Heart left ventricle (tissue), 16 donors: Measurements from ENCODE around the gene AACS. TPM values are rescaled to one million over a fixed set of nuclear protein-coding genes. Genes with fewer than 3 reads are reported as not detected.

Source experiments
- ATAC-seq, 4 donors: fragments of 200-7000 bp; cut with Tn5 transposase; one replicate each; pipeline ENCODE4 v1.9.1; 2020 to 2022; ENCODE audit warnings: moderate library complexity in 4 of 4, mild to moderate bottlenecking in 3 of 4, moderate number of reproducible peaks in 1 of 4
- DNase-seq, 5 donors: peaks; one replicate each; pipeline ENCODE4 v3.0.0-alpha.2; 2020
- H3K27ac ChIP-seq, 12 donors: fragments of 200-600 bp; sonication (generic) in 4 of 12; one replicate each; pipeline versions ENCODE4 v1.5.0 to v1.8.0; 2016 to 2022; ENCODE audit warnings: mild to moderate bottlenecking in 2 of 12
- H3K27me3 ChIP-seq, 9 donors: fragments of 200-600 bp; sonication (generic) in 2 of 9; one replicate each; pipeline versions ENCODE4 v1.5.1 to v1.8.0; 2016 to 2022; ENCODE audit warnings: mild to moderate bottlenecking in 3 of 9
- H3K36me3 ChIP-seq, 9 donors: fragments of 200-600 bp; sonication (generic) in 2 of 9; one replicate each; pipeline versions ENCODE4 v1.5.0 to v1.8.0; 2018 to 2022; ENCODE audit warnings: mild to moderate bottlenecking in 2 of 9
- H3K4me1 ChIP-seq, 12 donors: fragments of 200-600 bp; sonication (generic) in 4 of 12; one replicate each; pipeline versions ENCODE4 v1.5.0 to v1.8.0; 2016 to 2022; ENCODE audit warnings: mild to moderate bottlenecking in 3 of 12
- H3K4me3 ChIP-seq, 12 donors: fragments of 200-600 bp; sonication (generic) in 4 of 12; one replicate each; pipeline versions ENCODE4 v1.5.0 to v1.8.0; 2017 to 2022; ENCODE audit warnings: mild to moderate bottlenecking in 9 of 12, moderate library complexity in 4 of 12
- H3K9me3 ChIP-seq, 12 donors: fragments of 200-600 bp; sonication (generic) in 4 of 12; one replicate each; pipeline versions ENCODE4 v1.5.0 to v1.8.0; 2016 to 2022; ENCODE audit warnings: mild to moderate bottlenecking in 1 of 12
- CTCF ChIP-seq, 12 donors: fragments of 200-600 bp; sonication (generic) in 4 of 12; IDR thresholded peaks; one replicate each; pipeline versions ENCODE4 v1.5.0 to v1.8.0; 2018 to 2022; ENCODE audit warnings: antibody characterized with exemption in 12 of 12, mild to moderate bottlenecking in 5 of 12
- POLR2A ChIP-seq, 2 donors: fragments of 450-650 bp; IDR thresholded peaks; one replicate each; pipeline ENCODE4 v1.6.1; 2017; ENCODE audit warnings: antibody characterized with exemption in 2 of 2, mild to moderate bottlenecking in 2 of 2, moderate library complexity in 2 of 2
- WGBS, 4 donors: extraction: QIAGEN DNeasy Blood & Tissue Kit in 2 of 4; methylation state at CpG; one replicate each; pipeline versions ENCODE4 v1.1.5 to v1.1.7; 2013 to 2018; 5-methylcytosine and 5-hydroxymethylcytosine counted together
- intact Hi-C, 10 donors: fragments of 100-400 bp; cut with DNase I; formaldehyde crosslinking; loops; one replicate each; pipeline versions ENCODE4 v1.11.1 to v1.14.2; 2022
- polyA plus RNA-seq, 2 donors: library from polyadenylated mRNA; stranded (reverse); fragments of 200-250 nt; gene quantifications; one replicate each; pipeline ENCODE4 v1.2.3, GENCODE V29; 2013
- total RNA-seq, 9 donors: library from RNA; depleted of rRNA in 2 of 9; stranded (reverse); fragments of >200 nt in 2 of 9; fragmentation: NEBNext Ultra II Directional in 3 of 9; extraction: Animal tissue kit (Norgen Biotek cat#: 25700) in 3 of 9; gene quantifications; one replicate each; pipeline versions ENCODE4 v1.1.0 to v1.2.4, GENCODE V29; 2016 to 2023
- donor health status: ischemic (EF 13 %, LVEDD 7.1; RV severe dilation, severe dysfunction).
- donor health status: healthy with polysubstance abuse.
- donor health status: DM: no; HTN: yes; CAD: no.
- donor health status: DM: no; HTN: no; CAD: no.
- donor health status: ischemic (EF 25% LVEDD 6.9; RV normal size, moderate dysfunction).
- donor health status: ischemic (EF 25% LVEDD 5.7; RV mildly dilated, moderate dysfunction).
- donor health status: healthy.
- donor health status: DM: yes; HTN: yes; CAD: no.
- donor health status: ischemic (EF 35%, LVEDD 5.7; RV mildly dilated, moderate dysfunction).
- donor health status: nonischemic (EF 11% LVEDD 7.7; RV severe dilation, severe dysfunction).
- donor health status: DM: yes; HTN: yes; CAD: no.
- donor health status: PGD.
- donor health status: ischemic (EF 29% LVEDD 5.4; RV normal size, mild dysfunction).
- donor health status: nonischemic (EF 23%, LVEDD 6.1; RV moderate dilation, normal function).

AACS gene
- total and polyA plus RNA-seq, 11 donors: 7.4 to 19.3 (median 12.4) TPM

- H3K36me3 ChIP-seq: no peaks in the 10 kb centered on the region
- no peaks in the 10 kb centered on the region for H3K4me1 ChIP-seq
- intact Hi-C loops: no loop called here
- WGBS, 4 donors: 91 to 97% (median 92%) methylated on average over 8 of the region's 8 CpGs
- DNase-seq: no peak
- no peak overlapping the region for H3K4me3 ChIP-seq
- no peak overlapping the region for H3K27ac ChIP-seq
- no peak for ATAC-seq
- H3K27me3 ChIP-seq: no peaks in the 10 kb centered on the region
- H3K9me3 ChIP-seq: peaks cover 0 to 6% (median 0%) of the 10 kb centered on the region in 12 donors
- TF ChIP-seq POLR2A (IDR thresholded peaks at IDR 0.05) (no peak), CTCF (IDR thresholded peaks at IDR 0.05) (no peak)
Measured at GRCh38 chr12:125164541-125164940, 99.3 kb downstream of the AACS start.

- no peak overlapping the region for H3K4me3 ChIP-seq
- no peaks in the 10 kb centered on the region for H3K36me3 ChIP-seq
- H3K9me3 ChIP-seq: peaks cover 0 to 8% (median 0%) of the 10 kb centered on the region in 12 donors
- WGBS, 4 donors: 85 to 92% (median 89%) methylated on average over 4 of the region's 4 CpGs
- no peak for ATAC-seq
- no peak for TF ChIP-seq CTCF (IDR thresholded peaks at IDR 0.05)
- TF ChIP-seq POLR2A (IDR thresholded peaks at IDR 0.05): no peak
- peaks cover 0 to 11% (median 0%) of the 10 kb centered on the region in 12 donors for H3K4me1 ChIP-seq
- intact Hi-C loops: no loop called here
- H3K27me3 ChIP-seq: no peaks in the 10 kb centered on the region
- H3K27ac ChIP-seq: no peak overlapping the region
- DNase-seq: no peak
Measured at GRCh38 chr12:125166041-125166440, 100.8 kb downstream of the AACS start.

DNA sequence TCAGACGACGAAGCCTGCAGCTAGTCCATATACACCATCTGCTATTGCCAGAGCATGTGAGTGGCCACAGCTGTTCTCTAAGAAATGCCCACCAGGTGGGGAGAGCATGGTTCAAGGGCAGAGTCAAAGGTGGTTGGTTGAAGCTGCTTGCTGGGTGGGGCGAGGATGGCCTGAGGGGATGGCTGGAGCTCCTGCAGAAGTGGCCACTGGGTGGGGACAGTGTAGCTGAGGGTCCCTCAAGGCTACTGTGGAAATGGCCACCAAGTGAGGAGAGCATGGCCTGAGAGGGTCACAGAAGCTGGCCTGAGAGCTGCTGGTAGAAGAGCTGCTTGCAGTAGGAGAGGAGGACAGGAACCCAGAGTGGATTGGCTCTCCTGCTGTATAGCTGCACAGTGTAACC is 102.4 kb downstream of the AACS start:
- TF ChIP-seq POLR2A (IDR thresholded peaks at IDR 0.05) (no peak), CTCF (IDR thresholded peaks at IDR 0.05) (no peak)
- Histone ChIP-seq H3K4me3 (no peak overlapping the region), H3K9me3 (peaks cover 0 to 8% (median 0%) of the 10 kb centered on the region in 12 donors), H3K27me3 (no peaks in the 10 kb centered on the region), H3K4me1 (peaks cover 0 to 24% (median 0%) of the 10 kb centered on the region in 12 donors), H3K36me3 (no peaks in the 10 kb centered on the region), H3K27ac (no peak overlapping the region)
- intact Hi-C loops: no loop called here
- ATAC-seq (no peak), DNase-seq (no peak)
- 81 to 92% (median 90%) methylated on average over 3 of the region's 3 CpGs for WGBS, 4 donors

GRCh38 chr12:125169451-125169850 is 104.2 kb downstream of the AACS start:
- ATAC-seq (no peak), DNase-seq (no peak)
- intact Hi-C loops: no loop called here
- Histone ChIP-seq H3K4me3 (no peak overlapping the region), H3K9me3 (peaks cover 0 to 8% (median 0%) of the 10 kb centered on the region in 12 donors), H3K36me3 (no peaks in the 10 kb centered on the region), H3K27ac (peak overlapping the region in 1 of 12 donors; percentile 69), H3K27me3 (no peaks in the 10 kb centered on the region), H3K4me1 (peaks cover 0 to 34% (median 0%) of the 10 kb centered on the region in 12 donors)
- TF ChIP-seq CTCF (IDR thresholded peaks at IDR 0.05): no peak
- TF ChIP-seq POLR2A (IDR thresholded peaks at IDR 0.05): no peak
- 23 to 40% (median 31%) methylated on average over 2 of the region's 2 CpGs for WGBS, 4 donors
